IMR-90 (cell line): Measurements from ENCODE around the gene SLIT3. TPM values are rescaled to one million over a fixed set of nuclear protein-coding genes. Genes with fewer than 3 reads are reported as not detected.

Experiments used
- ATAC-seq: fragments of 200-7000 bp; cut with Tn5 transposase; 2 replicates; pipeline ENCODE4 v1.9.1; 2020; ENCODE audit warnings: low read depth, mild to moderate bottlenecking, moderate library complexity
- BruUV-seq: library from RNA; stranded (reverse); fragments of 400-500 nt; replicated peaks from 2 replicates; lab custom pipeline; 2021; lab: Mats Ljungman, UMichigan
- CTCF ChIA-PET: fragments of 300-600 bp; formaldehyde crosslinking; extraction: SDS; loops from one replicate; lab custom pipeline; 2021; ENCODE audit warnings: antibody characterized with exemption; lab: Yijun Ruan, JAX
- POLR2A ChIA-PET: fragments of 300-600 bp; sonication (Branson Sonifier 250); formaldehyde crosslinking; loops from one replicate; lab custom pipeline; 2022; ENCODE audit warnings: antibody characterized with exemption; ENCODE audit not compliant: unreplicated experiment; lab: Charles Lee
- DNase-seq: peaks from one replicate; pipeline ENCODE4 v3.0.0; 2013
- H2AFZ ChIP-seq: replicated peaks from 2 replicates; pipeline ENCODE3; 2013; ENCODE audit warnings: low read length, mild to moderate bottlenecking; ENCODE audit not compliant: poor library complexity
- H2AK5ac ChIP-seq: 2 replicates; pipeline ENCODE4 v1.6.1; 2013; ENCODE audit warnings: low read depth, low read length, inconsistent platforms
- H2AK9ac ChIP-seq: replicated peaks from 2 replicates; pipeline ENCODE3; 2013; ENCODE audit warnings: mild to moderate bottlenecking, low read depth, low read length, moderate library complexity; ENCODE audit not compliant: poor library complexity
- H2BK120ac ChIP-seq: 2 replicates; pipeline ENCODE4 v1.6.1; 2013; ENCODE audit warnings: low read depth, low read length, inconsistent platforms
- H2BK15ac ChIP-seq: 3 replicates; pipeline ENCODE4 v1.6.1; 2013; ENCODE audit warnings: low read depth, low read length, inconsistent platforms
- H2BK20ac ChIP-seq: 2 replicates; pipeline ENCODE4 v1.6.1; 2013; ENCODE audit warnings: low read depth, mild to moderate bottlenecking, inconsistent platforms, low read length, moderate library complexity
- H2BK5ac ChIP-seq: 2 replicates; pipeline ENCODE4 v1.6.1; 2013; ENCODE audit warnings: mild to moderate bottlenecking, low read depth, low read length, inconsistent platforms; ENCODE audit not compliant: poor library complexity, severe bottlenecking
- H3K14ac ChIP-seq: replicated peaks from 2 replicates; pipeline ENCODE4 v1.6.1; 2013; ENCODE audit warnings: low read depth, low read length, inconsistent platforms
- H3K18ac ChIP-seq: 2 replicates; pipeline ENCODE4 v1.6.1; 2013; ENCODE audit warnings: low read depth, low read length, control low read depth
- H3K23ac ChIP-seq: 2 replicates; pipeline ENCODE4 v1.6.1; 2013; ENCODE audit warnings: low read depth, low read length, inconsistent platforms
- H3K27ac ChIP-seq: 2 replicates; pipeline ENCODE4 v1.5.1; 2013; ENCODE audit warnings: mild to moderate bottlenecking, control low read depth, low read length; ENCODE audit not compliant: insufficient read depth
- H3K27me3 ChIP-seq: 2 replicates; pipeline ENCODE4 v1.6.1; 2013; ENCODE audit warnings: low read length; ENCODE audit not compliant: control insufficient read depth, insufficient read depth
- H3K36me3 ChIP-seq: 2 replicates; pipeline ENCODE4 v1.6.1; 2013; ENCODE audit warnings: low read length, mixed read lengths; ENCODE audit not compliant: control insufficient read depth, insufficient read depth
- H3K4ac ChIP-seq: 2 replicates; pipeline ENCODE4 v1.6.1; 2013; ENCODE audit warnings: low read depth, low read length, inconsistent platforms
- H3K4me1 ChIP-seq: 2 replicates; pipeline ENCODE4 v1.6.1; 2013; ENCODE audit warnings: low read length, mixed read lengths; ENCODE audit not compliant: control insufficient read depth, insufficient read depth
- H3K4me2 ChIP-seq: 2 replicates; pipeline ENCODE4 v1.6.1; 2013; ENCODE audit warnings: low read depth, mild to moderate bottlenecking, control low read depth, low read length, moderate library complexity
- H3K4me3 ChIP-seq: 2 replicates; pipeline ENCODE4 v1.5.1; 2013; ENCODE audit warnings: low read depth, mild to moderate bottlenecking, control low read depth, low read length, moderate library complexity; ENCODE audit not compliant: insufficient read depth
- H3K56ac ChIP-seq: 2 replicates; pipeline ENCODE4 v1.6.1; 2013; ENCODE audit warnings: low read length, inconsistent platforms; ENCODE audit not compliant: insufficient read depth; ENCODE audit errors: extremely low read depth
- H3K79me1 ChIP-seq, 2 experiments: 2 replicates each; pipeline ENCODE4 v1.6.1; 2013; ENCODE audit warnings: low read length in 2 of 2, inconsistent platforms in 1 of 2, low read depth in 1 of 2
- H3K9ac ChIP-seq: 2 replicates; pipeline ENCODE4 v1.6.1; 2013; ENCODE audit warnings: low read depth, low read length, control low read depth
- H3K9me1 ChIP-seq: 2 replicates; pipeline ENCODE4 v1.6.1; 2013; ENCODE audit warnings: low read length, inconsistent platforms; ENCODE audit not compliant: insufficient read depth
- H3K9me3 ChIP-seq: 2 replicates; pipeline ENCODE4 v1.6.1; 2013; ENCODE audit warnings: low read length; ENCODE audit not compliant: control insufficient read depth, insufficient read depth
- H4K20me1 ChIP-seq: 2 replicates; pipeline ENCODE4 v1.6.1; 2013; ENCODE audit warnings: low read length, inconsistent platforms; ENCODE audit not compliant: insufficient read depth
- H4K5ac ChIP-seq: 2 replicates; pipeline ENCODE4 v1.6.1; 2013; ENCODE audit warnings: mild to moderate bottlenecking, low read depth, low read length, control low read depth
- H4K8ac ChIP-seq, 2 experiments: 2 replicates each; pipeline ENCODE4 v1.6.1; 2013; ENCODE audit warnings: low read depth in 2 of 2, low read length in 2 of 2, control low read depth in 1 of 2, inconsistent platforms in 1 of 2
- H4K91ac ChIP-seq: 2 replicates; pipeline ENCODE4 v1.6.1; 2013; ENCODE audit warnings: low read depth, low read length, inconsistent platforms; ENCODE audit not compliant: insufficient read depth
- BHLHE40 ChIP-seq: fragments of 150-350 bp; IDR thresholded peaks from 2 replicates; pipeline ENCODE4 v1.6.1; 2016; ENCODE audit warnings: mild to moderate bottlenecking, low read depth, low read length
- CEBPB ChIP-seq: IDR thresholded peaks from 2 replicates; pipeline ENCODE4 v1.6.1; 2012; ENCODE audit warnings: low read depth, low read length, improper control_type of control experiment
- CHD1 ChIP-seq: IDR thresholded peaks from 2 replicates; pipeline ENCODE4 v1.6.1; 2012; ENCODE audit warnings: low read depth, low read length, improper control_type of control experiment
- CTCF ChIP-seq: conservative IDR thresholded peaks from 2 replicates; pipeline ENCODE4 v1.5.1; 2012; ENCODE audit warnings: mild to moderate bottlenecking, low read depth, low read length, improper control_type of control experiment
- ELK1 ChIP-seq: fragments of 150-350 bp; IDR thresholded peaks from 2 replicates; pipeline ENCODE4 v1.6.1; 2016; ENCODE audit warnings: low read depth, mild to moderate bottlenecking, low read length, moderate library complexity, borderline replicate concordance
- FOS ChIP-seq: fragments of 150-350 bp; IDR thresholded peaks from 2 replicates; pipeline ENCODE4 v1.6.1; 2016; ENCODE audit warnings: low read depth, low read length
- MAFK ChIP-seq: IDR thresholded peaks from 2 replicates; pipeline ENCODE4 v1.6.1; 2012; ENCODE audit warnings: low read depth, low read length, improper control_type of control experiment
- MAZ ChIP-seq: IDR thresholded peaks from 2 replicates; pipeline ENCODE4 v1.6.1; 2012; ENCODE audit warnings: low read depth, mild to moderate bottlenecking, low read length, improper control_type of control experiment, moderate library complexity, borderline replicate concordance
- MXI1 ChIP-seq: IDR thresholded peaks from 2 replicates; pipeline ENCODE4 v1.6.1; 2012; ENCODE audit warnings: low read depth, mild to moderate bottlenecking, low read length, moderate library complexity, borderline replicate concordance
- NFE2L2 ChIP-seq: fragments of 150-350 bp; IDR thresholded peaks from 2 replicates; pipeline ENCODE4 v1.6.1; 2016; ENCODE audit warnings: low read depth, mild to moderate bottlenecking, low read length
- POLR2A ChIP-seq: IDR thresholded peaks from 2 replicates; pipeline ENCODE4 v1.6.1; 2012; ENCODE audit warnings: mild to moderate bottlenecking, low read depth, low read length
- RAD21 ChIP-seq: IDR thresholded peaks from 2 replicates; pipeline ENCODE4 v1.6.1; 2012; ENCODE audit warnings: low read length, improper control_type of control experiment
- RCOR1 ChIP-seq: IDR thresholded peaks from 2 replicates; pipeline ENCODE4 v1.6.1; 2012; ENCODE audit warnings: mild to moderate bottlenecking, low read length, improper control_type of control experiment; ENCODE audit not compliant: insufficient replicate concordance
- RFX5 ChIP-seq: IDR thresholded peaks from 2 replicates; pipeline ENCODE4 v1.8.0; 2012; ENCODE audit warnings: low read depth, mild to moderate bottlenecking, low read length, moderate library complexity
- SMC3 ChIP-seq: fragments of 150-350 bp; IDR thresholded peaks from 2 replicates; pipeline ENCODE4 v1.6.1; 2016; ENCODE audit warnings: low read depth, mild to moderate bottlenecking, antibody characterized with exemption, low read length, moderate library complexity
- USF2 ChIP-seq: fragments of 150-350 bp; IDR thresholded peaks from 2 replicates; pipeline ENCODE4 v1.6.1; 2017; ENCODE audit warnings: mild to moderate bottlenecking, antibody characterized with exemption, low read length, low read depth
- dilution Hi-C: fragments of 300-500 bp; cut with HindIII; formaldehyde crosslinking; loops from one replicate; pipeline ENCODE4 v1.14.3; 2018; ENCODE audit warnings: low sequenced_read_pairs; ENCODE audit not compliant: unreplicated experiment
- in situ Hi-C: fragments of 300-500 bp; cut with MboI; formaldehyde crosslinking; loops from 3 replicates; pipeline ENCODE4 v1.14.3; 2019; ENCODE audit warnings: low sequenced_read_pairs, inconsistent platforms, mixed read lengths
- intact Hi-C: fragments of 100-400 bp; cut with micrococcal nuclease; formaldehyde crosslinking; loops from 2 replicates; pipeline ENCODE4 v1.10.0; 2022
- polyA plus RNA-seq, 3 experiments: library from polyadenylated mRNA; depleted of rRNA; stranded (reverse); fragments of >200 nt; gene quantifications; 2 replicates each; pipeline ENCODE4 v1.2.3, GENCODE V29; 2012; ENCODE audit warnings: low replicate concordance in 1 of 3
- total RNA-seq: library from RNA; depleted of rRNA; stranded (reverse); fragments of >200 nt; gene quantifications from 2 replicates; pipeline ENCODE4 v1.2.3, GENCODE V29; 2012

Gene SLIT3
- total and polyA plus RNA-seq, 2 of the 4 experiments (the other 2 are of a cell fraction): 0.18 to 0.50 TPM

DNA sequence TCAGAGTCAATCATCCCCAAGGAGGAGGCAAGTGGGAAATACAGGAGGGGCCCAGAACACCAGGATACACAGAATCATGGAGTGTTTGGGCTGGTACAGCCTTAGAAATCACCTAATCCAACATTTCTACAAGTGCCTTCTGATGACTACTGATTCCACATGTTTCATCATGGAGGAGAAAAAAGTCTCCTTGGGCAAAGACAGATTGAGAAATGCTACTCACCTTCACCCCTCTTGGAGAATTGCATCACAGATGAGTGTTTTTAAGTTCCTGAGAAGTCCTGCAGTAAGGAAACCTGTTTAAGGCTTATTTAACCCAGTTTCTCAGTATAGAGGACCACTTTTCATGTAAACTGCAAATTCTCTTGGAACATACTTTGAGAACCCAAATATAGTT, 2.2 kb upstream of the SLIT3 start:
- H3K27ac ChIP-seq: no peak overlapping the region
- H3K4me2 ChIP-seq: no peak overlapping the region
- no peak overlapping the region for H4K91ac ChIP-seq
- no peak overlapping the region for H2AFZ ChIP-seq
- DNase-seq: no peak
- ATAC-seq: no peak
- BruUV-seq: no TSS peak
- H3K27me3 ChIP-seq: peaks cover 30% of the 10 kb centered on the region
- H2BK120ac ChIP-seq: no peak overlapping the region
- H4K8ac ChIP-seq: no peak overlapping the region
- intact Hi-C loops (loop anchor here (2.0 to 5.0 kb wide), 2 partner anchors 316 to 1036 kb away; no protein-coding TSS in a partner anchor), dilution Hi-C loops (no loop called here), in situ Hi-C loops (loop anchor here (10.0 kb wide), 1 partner anchor 628 kb away; no protein-coding TSS in a partner anchor)
- H2BK15ac ChIP-seq: no peak overlapping the region
- H3K14ac ChIP-seq: no peak overlapping the region
- CTCF ChIA-PET: interaction anchor here (0.9 kb wide), 2 partner anchors 10 to 40 kb away, joined by 3 read pairs; no protein-coding TSS in a partner anchor
- H3K9ac ChIP-seq: no peak overlapping the region
- no peaks in the 10 kb centered on the region for H4K20me1 ChIP-seq
- no peaks in the 10 kb centered on the region for H3K9me1 ChIP-seq
- no peaks in the 10 kb centered on the region for H3K4me1 ChIP-seq
- no peak overlapping the region for H2BK20ac ChIP-seq
- H2AK5ac ChIP-seq: no peak overlapping the region
- no peaks in the 10 kb centered on the region for H3K36me3 ChIP-seq
- H3K56ac ChIP-seq: no peak overlapping the region
- H3K9me3 ChIP-seq: no peaks in the 10 kb centered on the region
- H2AK9ac ChIP-seq: no peak overlapping the region
- no peak overlapping the region for H3K18ac ChIP-seq
- H3K4me3 ChIP-seq: no peak overlapping the region
- H3K4ac ChIP-seq: no peak overlapping the region
- H3K79me1 ChIP-seq: no peaks in the 10 kb centered on the region
- H3K23ac ChIP-seq: no peak overlapping the region
- POLR2A ChIA-PET: no interaction called here
- no peak overlapping the region for H4K5ac ChIP-seq
- no peak for TF ChIP-seq RCOR1
- no peak for TF ChIP-seq SMC3
- TF ChIP-seq POLR2A: no peak
- TF ChIP-seq RAD21: no peak
- TF ChIP-seq CTCF: no peak
- TF ChIP-seq FOS: no peak
- TF ChIP-seq BHLHE40: no peak
- TF ChIP-seq MAFK: no peak
- no peak for TF ChIP-seq MAZ
- no peak for TF ChIP-seq NFE2L2
- no peak for TF ChIP-seq USF2
- no peak for TF ChIP-seq ELK1
- TF ChIP-seq CHD1: no peak
- TF ChIP-seq MXI1: no peak
- TF ChIP-seq CEBPB: no peak
- no peak for TF ChIP-seq RFX5
- H2BK5ac ChIP-seq: no peak overlapping the region
